Measurements from ENCODE around the gene ARHGEF10L. TPM values are rescaled to one million over a fixed set of nuclear protein-coding genes. Genes with fewer than 3 reads are reported as not detected.

Gene ARHGEF10L
- total RNA-seq, 1 donor from 2014 or later = 49.4 TPM

DNA sequence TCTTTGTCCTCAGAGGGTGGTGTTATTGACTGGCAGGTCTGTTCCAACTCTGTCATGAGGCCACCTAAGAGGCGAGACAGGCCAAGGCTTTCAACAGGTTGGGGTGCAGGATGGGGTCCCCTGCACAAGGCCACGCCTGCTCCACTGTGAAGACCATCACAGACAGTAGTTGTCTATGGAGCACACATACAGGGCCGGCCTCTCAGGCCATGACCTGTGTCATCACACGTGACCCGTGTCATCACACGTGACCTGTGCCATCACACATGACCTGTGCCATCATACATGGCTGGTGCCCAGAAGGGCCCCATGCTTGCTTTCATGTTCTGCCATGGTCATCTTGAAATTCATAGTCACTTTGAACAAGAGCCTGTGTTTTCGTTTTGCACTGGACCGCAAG is 91.9 kb downstream of the ARHGEF10L start:
- DNase-seq (ENCODE audit: low read depth) = no peak

DNA sequence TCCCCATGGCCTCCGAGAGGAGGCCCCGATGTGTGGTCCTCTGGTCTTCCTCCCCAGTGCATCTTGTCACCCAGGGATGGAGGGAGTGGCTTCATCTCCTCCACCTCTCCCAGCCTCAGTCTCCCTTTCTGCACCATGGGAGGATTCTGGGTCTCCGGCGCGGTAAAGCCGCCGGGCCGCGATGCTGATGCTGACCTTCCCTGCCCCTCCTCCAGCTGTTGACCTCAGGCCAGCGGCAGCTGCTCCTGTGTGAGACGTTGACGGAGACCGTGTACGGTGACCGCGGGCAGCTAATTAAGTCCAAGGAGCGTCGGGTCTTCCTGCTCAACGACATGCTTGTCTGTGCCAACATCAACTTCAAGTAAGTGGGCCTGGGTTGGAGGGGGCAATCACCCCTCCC is 92.6 kb downstream of the ARHGEF10L start:
- DNase-seq (ENCODE audit: low read depth) = no peak

DNA sequence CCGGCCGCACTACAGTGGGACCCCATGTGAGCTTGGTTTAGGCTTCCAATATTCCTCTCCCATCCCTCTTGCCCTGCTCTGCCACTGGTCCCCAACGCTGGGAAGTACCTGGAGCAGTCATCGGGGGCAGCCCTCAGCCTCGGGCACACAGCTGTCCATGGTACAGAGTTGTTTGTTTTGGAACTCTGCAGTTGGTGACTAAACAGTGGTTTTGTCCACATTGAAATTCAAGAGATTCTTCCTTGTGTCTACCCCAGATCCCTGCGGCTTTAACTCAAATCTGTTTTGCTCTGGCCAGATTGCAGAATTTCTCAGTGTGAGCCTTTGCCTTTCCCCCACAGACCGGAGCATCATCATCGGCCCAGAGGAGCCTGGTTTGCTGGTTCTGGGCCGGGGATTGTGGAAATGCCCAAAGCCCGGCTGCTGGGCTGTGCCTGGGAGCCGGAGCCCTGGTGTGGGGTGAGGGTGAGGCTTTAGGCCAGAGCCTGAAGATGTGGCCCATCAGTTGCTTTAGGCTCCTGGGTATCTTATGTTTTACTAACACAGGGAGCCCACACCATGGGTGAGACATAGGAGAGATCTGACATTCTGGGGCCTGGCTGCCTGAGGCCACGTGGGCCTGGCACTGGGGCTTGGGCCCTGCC is 93.2 kb downstream of the ARHGEF10L start:
- peak; percentile 73 for DNase-seq (ENCODE audit: low read depth)

DNA sequence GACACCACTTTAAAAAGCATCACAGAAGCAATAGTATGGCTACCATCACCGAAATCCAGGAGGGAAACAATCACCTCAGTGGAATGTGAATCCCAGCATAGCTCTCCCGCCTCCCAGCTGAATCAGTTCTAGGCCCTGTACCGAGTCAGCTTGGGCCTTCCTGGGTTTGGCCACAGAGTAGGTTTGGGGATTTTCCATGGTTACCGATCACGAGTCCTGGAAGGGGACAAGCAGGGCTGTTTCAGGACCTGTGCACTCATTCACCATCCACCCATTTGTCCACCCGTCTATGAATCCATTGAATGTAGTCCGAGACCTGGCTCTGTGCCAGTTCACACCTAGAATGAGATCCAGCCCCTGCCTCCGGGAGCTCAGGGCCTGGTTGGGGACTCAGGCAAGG is 94.2 kb downstream of the ARHGEF10L start:
- peak; percentile 30 for DNase-seq (ENCODE audit: low read depth)

DNA sequence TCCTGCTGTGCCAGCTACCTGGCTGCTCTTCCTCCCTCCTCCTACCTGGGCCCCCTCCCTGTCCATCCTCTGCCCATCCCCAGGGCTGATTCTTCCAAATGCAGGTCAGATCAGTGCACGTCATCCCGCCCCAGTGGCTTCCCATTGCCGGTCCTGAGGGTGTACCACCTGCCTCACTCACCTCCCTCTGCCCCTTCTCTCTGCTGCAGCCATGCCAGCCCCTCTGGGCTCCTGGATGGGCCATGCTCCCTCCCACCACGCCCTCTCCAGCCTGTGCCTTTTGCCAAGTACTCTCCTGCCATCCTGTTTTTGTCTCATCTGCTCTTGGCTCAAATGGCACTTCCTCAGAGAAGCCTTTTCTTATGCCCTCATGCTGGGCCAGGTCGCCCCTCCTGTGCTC is 95.8 kb downstream of the ARHGEF10L start:
- no peak for DNase-seq (ENCODE audit: low read depth)

DNA sequence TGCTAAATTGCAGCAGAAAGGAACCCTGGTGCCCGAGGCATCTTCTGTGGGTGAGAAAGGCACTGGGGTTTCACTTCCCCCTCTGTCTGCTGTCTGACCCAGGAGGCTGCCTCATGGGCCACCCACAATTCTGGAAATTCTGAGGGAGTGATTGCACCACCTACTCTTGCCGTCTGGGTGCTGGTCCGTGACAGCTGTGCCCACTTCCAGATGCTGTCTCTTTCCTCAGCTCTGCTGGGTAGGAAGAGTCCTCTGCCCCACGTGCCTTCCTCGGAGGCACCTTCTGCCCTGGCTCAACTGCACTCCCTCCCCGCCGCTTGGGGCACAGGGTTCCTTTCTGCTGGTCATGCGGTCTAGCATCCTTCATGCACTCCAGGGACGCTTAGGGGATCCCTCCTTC is 96.3 kb downstream of the ARHGEF10L start:
- DNase-seq (ENCODE audit: low read depth) = no peak

DNA sequence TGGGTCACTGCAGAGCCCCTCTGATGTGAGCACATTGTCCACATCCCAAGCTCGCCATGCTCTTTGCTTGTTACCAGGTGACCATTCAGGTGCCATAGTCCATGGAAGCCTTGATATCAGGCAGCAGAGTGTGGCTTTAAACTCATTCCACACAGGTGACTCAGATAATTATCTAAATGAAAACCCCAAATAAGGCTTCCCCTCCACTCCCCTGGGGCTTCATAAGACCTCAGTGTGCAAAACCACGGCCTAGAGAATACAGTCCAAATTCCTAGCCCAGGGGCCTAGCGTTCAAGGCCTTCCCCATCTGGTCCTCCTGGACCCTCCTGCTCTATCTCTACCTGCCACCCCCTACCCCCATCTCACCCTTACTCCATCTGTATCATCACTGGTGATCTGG is 97.1 kb downstream of the ARHGEF10L start:
- DNase-seq (ENCODE audit: low read depth) = no peak

DNA sequence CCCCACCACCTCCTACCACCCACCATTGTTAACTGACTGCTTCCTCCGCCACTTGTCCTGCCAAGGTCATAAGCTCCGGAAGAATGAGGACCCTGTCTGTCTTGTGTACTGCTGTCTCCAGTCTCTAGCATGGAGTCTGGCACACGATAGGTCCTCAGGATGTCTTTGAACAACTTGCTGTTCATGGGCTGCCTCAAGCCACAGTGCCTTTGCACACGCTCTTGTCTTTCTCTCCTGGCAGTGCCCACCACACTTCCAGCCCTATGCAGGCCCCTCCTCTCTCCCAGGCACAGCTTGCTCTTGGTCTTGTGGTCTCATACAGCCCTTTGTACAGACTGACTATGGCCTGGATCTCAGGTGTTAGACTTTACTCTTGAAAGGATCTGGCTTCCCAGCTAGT is 97.6 kb downstream of the ARHGEF10L start:
- DNase-seq (ENCODE audit: low read depth) = no peak

DNA sequence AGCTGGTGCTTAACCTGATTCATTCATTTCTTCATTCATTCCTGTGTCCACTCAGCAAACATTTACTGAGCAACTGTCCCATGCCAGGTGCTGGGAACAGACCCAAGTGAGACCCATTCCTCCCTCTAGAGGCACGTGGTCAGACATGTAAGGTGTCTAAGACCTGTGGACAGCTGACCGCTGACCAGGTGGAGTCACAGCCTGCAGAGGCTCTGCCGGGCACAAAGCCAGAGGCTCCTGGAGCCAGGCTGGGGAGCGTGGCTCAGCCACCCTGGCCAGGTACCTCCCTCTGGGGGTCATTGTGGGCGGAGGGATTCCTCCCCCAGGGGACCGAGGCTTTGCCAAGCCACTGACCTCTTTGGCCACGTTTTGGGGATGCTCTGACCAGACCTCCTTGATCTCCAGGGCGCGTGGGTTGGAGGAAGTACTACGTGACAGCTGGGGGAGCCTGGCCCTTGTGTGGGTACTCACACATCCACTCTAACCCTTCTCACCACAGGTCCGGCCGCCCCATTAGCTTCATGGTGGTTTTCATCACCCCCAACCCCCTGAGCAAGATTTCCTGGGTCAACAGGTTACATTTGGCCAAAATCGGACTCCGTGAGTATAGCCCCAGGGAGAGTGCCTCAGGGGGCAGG is 100.3 kb downstream of the ARHGEF10L start:
- DNase-seq (ENCODE audit: low read depth) = peak; percentile 58

DNA sequence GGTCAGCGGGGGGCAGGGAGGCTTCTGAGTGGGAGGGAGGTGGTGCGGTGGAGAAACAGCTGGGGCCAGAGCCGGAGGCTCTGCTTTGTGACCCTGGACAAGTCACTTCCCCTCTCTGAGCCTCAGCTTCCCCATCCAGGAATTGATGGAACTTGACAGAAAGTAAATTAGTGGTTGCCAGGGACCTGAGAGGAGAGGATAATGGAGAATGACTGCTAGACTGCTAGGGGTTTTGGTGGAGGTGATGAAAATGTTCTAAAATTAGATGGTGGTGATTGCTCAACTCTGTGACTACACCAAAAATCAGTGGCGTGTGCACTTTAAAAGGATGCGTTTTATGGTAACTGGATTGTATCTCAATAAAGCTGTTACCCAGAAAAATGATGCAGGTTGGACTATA is 100.9 kb downstream of the ARHGEF10L start:
- no peak for DNase-seq (ENCODE audit: low read depth)

DNA sequence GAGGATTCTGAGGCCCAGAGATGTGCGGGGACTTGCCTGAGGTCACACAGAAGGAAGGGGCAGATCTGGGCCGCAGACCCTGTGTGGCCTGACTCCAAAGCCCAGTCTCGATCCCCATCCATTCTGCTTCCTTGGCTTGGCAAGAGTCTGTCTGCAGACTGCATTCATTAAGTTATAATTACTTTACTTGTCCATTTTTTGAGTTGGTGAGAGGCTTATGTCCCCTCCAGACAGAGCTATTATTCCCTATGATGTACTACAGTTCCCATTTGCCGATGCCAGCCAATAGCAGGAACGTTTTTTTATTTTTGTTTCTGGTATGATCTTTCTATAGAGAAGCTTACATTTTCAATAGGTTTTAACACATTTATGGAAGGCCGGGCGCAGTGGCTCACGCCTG is 101.5 kb downstream of the ARHGEF10L start:
- DNase-seq (ENCODE audit: low read depth) = no peak

DNA sequence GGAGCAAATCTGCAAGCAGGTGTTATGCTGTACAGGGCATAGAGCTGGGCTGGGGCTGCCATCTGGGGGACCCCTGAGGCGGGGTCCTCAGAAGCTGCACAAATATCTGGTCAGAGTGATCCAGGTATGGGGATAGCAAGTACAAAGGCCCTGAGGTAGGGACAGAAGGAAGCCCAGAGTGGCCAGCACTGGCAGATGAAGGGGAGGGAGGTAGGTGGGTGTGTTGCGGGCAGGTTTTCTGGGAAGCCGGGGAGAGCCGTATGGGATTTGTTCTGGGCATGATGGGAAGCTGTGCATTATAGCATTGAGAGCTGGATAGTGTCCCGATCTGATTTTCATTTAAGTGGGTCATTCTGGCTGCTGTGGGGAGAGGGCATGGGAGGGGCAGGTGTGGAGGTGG is 102.7 kb downstream of the ARHGEF10L start:
- no peak for DNase-seq (ENCODE audit: low read depth)

DNA sequence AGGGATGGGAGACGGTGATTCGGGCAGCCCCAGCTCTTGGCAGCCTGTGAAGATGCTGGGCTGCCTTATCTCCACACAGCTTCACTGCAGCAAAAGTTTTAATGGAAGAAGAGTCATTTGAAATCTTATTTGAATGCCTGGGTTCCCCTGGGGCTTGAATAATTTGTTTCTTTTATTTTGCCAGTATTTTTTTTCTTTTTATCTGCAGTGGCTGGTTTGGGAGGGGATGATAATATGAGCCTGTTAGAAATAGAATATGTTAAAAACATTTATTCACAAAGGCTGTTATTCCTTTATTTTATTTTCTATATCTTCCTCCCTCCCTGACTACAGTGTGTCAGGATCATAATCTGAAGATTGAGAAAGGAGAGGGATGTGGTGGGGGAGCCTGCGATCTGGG is 103.4 kb downstream of the ARHGEF10L start:
- no peak for DNase-seq (ENCODE audit: low read depth)

DNA sequence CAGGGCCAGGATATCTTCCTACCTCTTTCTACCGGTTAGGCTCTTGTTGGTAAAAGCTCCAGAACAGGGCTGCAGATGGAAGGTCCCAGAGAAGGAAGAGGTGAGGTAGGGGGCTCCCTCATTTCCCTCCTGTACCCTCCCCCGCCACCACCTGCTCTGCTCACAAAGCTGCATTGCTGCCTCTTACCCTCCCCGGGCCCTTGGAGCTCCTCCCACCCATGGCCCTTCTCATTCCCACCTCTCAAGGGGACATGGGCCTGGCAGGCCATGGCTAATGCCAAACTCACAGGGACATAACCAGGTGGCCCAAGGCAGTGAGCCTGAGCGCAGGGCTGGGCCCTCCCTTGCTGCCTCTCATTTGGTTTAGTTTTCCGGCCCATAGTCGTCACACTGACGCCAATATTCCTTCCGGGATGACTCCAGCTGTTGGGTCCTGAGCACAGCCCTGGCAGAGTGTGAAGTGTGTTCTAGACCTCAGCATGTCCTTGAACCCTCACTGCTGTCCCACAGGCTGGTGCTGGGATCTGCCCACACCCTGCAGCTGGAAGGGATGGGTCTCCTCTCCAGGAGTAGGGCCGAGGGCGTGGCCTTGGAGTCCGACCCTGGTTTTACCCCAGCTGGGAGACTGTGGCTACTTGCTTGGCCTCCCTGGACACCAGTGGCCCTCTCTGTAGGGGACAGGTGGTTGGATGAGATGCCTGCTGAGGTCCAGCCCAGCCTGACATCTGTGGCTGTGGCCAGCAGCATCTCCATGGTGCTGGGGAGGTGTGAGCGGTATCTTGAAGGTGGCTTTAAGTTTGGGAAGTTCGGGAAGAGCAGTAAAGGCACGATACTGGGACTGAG is 104.6 kb downstream of the ARHGEF10L start:
- DNase-seq (ENCODE audit: low read depth) = peak; percentile 32

DNA sequence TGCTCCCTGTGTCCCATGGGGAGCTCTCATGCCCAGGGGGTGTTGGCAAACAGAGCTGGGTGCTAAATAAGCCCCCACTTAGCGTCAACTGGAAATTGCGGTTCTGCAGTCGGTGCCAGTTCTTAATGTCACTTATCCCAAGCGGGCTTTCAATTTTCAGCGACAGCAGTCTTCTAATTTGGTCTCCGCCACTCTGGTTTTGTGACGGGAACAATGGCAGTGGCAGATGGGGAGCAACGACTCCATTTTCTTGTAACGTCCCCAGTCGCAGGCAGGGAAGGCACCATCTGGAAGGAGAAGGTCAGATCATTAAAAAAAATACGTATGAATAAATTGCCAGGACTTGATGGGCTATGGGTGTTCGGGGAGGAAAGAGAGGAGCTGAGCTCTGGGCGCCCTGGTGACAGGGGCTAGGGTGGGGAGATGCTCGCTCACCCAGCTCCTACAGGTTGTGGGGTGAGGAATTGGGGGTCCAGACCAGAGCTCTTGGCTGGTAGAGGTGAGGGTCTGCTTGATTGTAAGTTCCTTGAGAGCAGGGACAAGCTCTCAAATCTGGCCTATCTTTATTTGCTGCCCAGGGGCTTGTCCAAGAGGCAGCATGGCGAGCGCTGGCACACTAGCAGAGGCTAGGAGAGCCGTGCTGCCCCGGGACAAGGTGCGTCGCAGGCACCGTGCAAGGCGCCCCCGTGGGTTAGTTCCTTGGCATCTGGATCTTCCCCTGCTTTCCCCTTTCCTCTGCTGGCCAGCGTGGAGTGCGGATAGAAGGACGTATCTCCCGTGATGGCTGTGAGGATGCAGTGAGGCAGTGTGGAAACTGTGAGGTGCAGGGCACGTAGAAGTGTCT is 105.8 kb downstream of the ARHGEF10L start:
- DNase-seq (ENCODE audit: low read depth) = no peak

DNA sequence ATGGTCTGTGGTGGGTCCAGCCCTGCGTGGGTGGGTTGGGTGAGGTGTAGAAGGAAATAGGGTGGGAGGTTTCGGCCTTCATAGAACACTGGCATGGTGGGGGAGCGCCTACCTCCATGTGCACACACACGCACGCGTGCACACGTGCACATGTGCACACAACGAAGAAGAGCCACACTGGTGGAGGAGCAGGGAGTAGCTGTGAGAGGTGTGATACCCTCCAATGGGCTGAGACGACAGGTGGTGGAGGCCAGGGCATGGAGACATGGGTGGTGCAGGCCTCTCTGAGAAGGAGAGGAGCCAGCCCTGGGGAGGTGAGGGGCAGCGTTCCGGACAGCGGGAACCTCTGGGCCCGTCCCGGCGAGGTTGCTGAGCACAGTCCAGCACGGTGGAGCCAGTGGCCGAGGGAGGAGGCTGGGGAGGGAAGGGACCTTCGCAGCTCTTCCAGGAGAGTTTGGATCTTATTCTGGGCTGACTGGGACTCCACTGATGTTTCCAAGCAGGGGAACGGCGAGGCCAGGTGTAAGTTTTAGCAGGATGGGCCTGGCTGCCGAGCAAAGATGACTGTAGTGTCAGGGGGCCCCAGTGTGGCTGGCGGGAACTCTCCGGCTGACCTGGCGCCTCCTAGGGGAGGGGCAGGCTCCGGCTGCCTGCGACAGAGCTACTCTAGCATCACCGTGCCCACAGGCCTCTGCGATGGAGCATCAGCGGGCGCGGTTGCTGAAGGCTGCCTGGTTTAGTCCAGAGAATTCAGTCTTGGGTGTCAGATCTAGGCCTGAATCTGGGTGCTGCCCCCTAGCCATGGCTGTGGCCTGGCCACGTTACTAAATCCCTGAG is 107.2 kb downstream of the ARHGEF10L start:
- DNase-seq (ENCODE audit: low read depth) = no peak

DNA sequence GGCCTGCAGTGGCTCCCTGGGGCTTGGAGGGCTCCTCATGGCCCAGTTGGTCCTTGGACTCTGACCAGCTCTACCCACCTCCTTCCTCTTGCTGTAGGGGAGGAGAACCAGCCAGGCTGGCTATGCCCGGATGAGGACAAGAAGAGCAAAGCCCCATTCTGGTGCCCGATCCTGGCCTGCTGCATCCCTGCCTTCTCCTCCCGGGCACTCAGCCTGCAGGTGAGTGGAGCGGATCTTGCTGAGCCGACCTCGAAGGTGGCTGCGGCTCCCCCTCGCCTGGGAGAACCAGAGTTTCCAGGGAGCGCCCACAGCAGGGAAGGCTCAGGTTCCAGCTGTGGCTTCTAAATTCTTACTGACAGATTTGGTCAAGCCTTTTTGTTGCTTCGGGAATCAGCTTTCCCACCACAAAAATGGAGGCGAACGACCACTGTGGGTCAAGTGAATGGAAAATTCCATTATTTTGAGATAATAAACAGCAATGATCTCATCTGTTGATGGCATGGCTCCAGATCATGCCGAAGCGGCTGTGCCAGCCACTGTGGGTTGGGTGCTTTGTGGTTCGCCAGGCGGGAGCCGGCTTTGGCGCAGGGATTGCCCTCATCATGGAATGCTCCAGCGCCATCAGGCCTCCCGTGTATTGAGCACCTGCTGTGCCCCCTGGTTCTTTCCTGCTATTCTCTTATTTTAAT is 109.1 kb downstream of the ARHGEF10L start:
- peak; percentile 96 for DNase-seq (ENCODE audit: low read depth)

DNA sequence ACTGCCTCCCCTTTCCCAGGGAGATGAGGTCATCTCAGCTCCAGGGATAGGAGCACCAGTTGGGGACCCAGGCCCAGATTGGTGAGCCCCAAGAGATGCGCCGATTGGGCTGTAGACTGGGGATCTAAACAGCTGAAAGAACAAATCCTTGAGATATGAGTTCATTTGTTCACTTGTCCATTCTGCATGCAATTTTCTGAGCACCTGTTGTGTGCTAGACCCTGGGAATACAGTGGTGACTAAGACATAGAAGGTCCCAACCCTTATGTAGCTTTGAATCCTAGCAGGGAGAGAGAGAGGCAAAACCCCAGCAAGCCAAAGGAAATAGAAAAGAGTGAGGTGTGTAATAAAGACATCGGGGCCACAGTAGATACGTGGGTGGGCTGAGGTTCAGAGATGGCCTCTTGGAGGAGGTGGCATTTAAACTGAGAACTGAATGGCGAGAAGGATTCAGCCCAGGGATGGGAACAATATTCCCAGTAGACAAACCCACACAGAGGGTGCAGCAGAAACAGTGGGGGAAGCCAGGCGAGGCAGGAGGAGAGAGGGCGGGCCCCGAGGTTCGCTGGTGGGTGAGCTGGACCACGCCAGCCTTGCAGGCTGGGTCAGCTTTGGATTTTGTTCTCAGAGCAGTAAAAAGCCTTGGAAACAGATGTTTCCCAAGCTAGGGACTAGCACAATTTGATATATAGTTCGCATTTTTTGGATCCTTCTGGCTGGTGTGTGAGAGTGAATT is 110.0 kb downstream of the ARHGEF10L start:
- peak; percentile 81 for DNase-seq (ENCODE audit: low read depth)

DNA sequence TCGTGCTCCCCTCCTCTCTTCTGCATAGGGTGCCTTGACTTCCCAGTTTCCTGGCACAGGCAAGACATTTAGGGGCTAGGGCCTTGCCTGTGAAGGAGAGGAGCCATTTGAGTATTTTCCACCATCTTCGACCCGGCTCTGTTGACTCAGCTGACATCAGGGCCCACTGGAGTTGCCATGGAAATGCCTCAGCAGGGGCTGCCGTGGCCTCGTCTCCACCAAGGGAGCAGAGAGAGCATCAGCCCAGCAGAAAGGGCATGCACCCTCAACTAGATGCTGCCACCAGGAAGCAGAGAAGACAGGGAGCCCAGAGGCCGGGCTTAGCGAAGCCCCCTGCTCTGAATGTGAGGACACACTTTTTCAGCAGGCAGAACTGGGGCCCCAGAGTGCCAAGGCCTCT is 113.8 kb downstream of the ARHGEF10L start:
- DNase-seq (ENCODE audit: low read depth) = no peak

Data from myocyte (in vitro differentiated cells).